Retinal pigment epithelial cell (primary cell): ENCODE measurements around the gene UBE2J1.
"Not testable (repeated sequence)": the region's sequence is repeated elsewhere in the genome, so short reads cannot be mapped to it uniquely, and the experiment has no call there.

ENCODE experiments used
- DNase-seq: peaks from one replicate; pipeline ENCODE4 v3.0.0-alpha.2; 2010; ENCODE audit warnings: low read depth
- H3K4me3 ChIP-seq: 2 replicates; pipeline ENCODE4 v1.5.1; 2011; ENCODE audit warnings: mild to moderate bottlenecking, low read length, control low read depth, moderate library complexity
- TF ChIP-seq, protein P1 (sequence below): conservative IDR thresholded peaks from 2 replicates; pipeline ENCODE4 v1.5.1; 2011; ENCODE audit warnings: low read depth, low read length, control low read depth, inconsistent platforms

The UBE2J1 gene

DNA sequence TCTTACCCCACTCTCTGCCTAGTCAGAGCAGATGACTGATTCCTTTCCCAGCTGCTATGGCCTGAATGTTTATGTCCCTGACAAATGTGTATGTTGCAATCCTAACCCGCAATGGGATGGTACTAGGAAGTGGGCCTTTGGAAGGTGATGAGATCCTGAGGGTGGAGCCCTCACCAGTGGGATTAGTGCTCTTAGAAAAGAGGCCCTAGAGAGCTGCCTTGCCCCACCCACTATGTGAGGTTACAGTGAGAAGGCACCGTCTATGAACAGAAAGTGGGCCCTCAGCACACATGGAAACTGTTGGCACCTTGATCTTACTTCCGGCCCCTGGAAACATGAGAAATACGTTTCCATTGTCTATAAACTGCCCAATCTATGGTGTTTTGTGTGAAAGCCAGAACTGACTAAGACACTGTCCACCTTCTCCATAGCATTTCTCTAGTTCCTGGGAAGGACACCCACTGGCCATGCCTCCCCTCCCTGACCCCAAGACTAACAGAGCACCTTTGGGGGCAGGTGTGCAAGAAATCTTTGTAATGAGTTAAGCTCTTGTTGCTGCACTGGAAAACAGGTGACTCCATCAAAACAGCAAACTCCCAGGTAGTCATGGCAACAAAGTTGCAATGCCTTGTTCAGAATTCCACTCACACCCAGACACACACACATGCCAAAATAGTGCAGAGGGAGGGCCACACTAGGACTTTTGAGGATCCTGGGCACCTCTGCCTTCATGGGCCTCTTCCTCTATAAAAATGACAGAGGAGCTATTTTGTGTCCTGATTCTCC lies 53.6 kb downstream of the UBE2J1 start:
- TF ChIP-seq, protein P1, sequence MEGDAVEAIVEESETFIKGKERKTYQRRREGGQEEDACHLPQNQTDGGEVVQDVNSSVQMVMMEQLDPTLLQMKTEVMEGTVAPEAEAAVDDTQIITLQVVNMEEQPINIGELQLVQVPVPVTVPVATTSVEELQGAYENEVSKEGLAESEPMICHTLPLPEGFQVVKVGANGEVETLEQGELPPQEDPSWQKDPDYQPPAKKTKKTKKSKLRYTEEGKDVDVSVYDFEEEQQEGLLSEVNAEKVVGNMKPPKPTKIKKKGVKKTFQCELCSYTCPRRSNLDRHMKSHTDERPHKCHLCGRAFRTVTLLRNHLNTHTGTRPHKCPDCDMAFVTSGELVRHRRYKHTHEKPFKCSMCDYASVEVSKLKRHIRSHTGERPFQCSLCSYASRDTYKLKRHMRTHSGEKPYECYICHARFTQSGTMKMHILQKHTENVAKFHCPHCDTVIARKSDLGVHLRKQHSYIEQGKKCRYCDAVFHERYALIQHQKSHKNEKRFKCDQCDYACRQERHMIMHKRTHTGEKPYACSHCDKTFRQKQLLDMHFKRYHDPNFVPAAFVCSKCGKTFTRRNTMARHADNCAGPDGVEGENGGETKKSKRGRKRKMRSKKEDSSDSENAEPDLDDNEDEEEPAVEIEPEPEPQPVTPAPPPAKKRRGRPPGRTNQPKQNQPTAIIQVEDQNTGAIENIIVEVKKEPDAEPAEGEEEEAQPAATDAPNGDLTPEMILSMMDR: no peak
- peak; percentile 74 for DNase-seq

DNA sequence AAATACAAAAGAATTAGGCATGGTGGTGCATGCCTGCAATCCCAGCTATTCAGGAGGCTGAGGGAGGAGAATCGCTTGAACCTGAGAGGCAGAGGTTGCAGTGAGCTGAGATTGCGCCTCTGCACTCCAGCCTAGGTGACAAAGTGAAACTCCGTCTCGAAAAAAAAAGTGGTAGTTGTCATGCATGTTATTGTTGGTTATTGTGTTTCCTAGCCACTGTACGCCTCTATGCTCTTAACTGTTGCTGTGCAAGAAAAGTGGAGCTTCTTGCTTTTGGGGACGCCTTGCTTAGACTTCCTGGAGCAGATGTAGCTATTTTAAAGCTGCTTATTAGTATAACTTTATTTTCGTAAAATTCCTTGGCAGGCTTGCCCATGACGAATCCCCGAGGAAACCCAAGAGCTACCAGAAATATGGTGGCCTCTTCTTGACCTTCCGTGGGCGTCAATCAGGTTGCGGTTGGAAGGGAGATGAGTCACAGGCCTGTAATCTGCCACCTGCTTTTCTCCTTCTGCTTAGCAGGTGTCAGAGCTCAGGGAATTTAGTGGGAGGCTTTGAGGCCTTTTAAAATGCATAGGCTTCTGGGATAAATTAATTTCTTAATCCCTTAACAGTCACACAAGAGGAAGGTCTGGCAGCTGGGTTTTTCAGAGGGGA lies 54.7 kb downstream of the UBE2J1 start:
- DNase-seq: peak; percentile 99
- no peak overlapping the region for H3K4me3 ChIP-seq
- TF ChIP-seq, protein P1: no peak

More for the DNA sequence above, 53.6 kb downstream of the UBE2J1 start:
- H3K4me3 ChIP-seq: no peak overlapping the region

DNA sequence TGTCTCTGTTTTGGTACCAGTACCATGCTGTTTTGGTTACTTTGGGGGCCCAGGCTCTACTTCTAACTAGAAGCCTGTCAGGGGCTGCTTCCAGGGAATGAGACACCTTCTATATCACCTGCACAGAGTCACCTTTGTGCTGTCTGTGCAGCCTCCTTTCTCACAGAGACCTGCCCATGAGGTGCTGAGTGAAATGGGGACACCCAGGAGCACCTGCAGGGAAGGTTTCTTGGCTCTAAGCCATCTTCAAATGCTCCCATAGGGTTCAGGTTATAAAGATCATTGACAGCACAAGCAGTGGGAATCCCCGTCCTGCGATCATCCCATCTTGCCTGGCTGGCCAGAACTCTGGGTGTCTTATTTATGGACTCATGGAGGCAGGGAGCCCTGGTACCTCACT lies 56.5 kb downstream of the UBE2J1 start:
- no peak overlapping the region for H3K4me3 ChIP-seq
- TF ChIP-seq, protein P1: no peak
- DNase-seq: no peak

DNA sequence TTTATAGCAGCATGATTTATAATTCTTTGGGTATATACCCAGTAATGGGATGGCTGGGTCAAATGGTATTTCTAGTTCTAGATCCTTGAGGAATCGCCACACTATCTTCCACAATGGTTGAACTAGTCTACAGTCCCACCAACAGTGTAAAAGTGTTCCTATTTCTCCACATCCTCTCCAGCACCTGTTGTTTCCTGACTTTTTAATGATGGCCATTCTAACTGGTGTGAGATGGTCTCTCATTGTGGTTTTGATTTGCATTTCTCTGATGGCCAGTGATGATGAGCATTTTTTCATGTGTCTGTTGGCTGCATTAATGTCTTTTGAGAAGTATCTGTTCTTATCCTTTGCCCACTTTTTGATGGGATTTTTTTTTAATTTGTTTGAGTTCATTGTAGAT lies 57.4 kb downstream of the UBE2J1 start:
- not testable (repeated sequence) for H3K4me3 ChIP-seq, DNase-seq

DNA sequence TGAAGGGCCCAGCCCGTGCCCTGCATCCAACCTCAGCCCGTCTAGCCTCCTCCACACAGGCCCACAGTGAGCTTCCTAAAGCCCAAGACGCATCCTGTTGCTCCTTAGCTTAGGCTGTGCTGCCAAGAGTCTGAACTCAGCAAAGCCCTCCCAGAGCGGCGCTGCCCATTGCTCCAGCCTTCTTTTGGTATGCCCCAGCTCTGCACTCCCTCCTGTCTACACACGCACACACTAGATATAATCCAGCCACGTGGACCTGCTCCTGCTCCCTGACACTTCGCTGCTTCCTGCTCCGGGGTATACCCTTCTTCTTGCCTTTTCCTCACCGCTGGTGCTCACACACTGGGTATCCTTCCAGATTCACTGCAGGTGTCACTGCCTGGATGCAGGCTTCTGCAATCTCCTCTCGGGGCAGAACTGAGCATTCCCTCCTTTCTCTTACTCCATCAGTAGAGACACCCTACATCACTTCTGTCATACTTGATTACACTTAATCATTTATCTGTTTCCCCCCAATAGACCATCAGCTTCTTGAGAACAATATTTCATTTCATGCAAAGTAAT lies 61.2 kb downstream of the UBE2J1 start:
- DNase-seq: no peak
- no peak overlapping the region for H3K4me3 ChIP-seq
- TF ChIP-seq, protein P1: no peak

DNA sequence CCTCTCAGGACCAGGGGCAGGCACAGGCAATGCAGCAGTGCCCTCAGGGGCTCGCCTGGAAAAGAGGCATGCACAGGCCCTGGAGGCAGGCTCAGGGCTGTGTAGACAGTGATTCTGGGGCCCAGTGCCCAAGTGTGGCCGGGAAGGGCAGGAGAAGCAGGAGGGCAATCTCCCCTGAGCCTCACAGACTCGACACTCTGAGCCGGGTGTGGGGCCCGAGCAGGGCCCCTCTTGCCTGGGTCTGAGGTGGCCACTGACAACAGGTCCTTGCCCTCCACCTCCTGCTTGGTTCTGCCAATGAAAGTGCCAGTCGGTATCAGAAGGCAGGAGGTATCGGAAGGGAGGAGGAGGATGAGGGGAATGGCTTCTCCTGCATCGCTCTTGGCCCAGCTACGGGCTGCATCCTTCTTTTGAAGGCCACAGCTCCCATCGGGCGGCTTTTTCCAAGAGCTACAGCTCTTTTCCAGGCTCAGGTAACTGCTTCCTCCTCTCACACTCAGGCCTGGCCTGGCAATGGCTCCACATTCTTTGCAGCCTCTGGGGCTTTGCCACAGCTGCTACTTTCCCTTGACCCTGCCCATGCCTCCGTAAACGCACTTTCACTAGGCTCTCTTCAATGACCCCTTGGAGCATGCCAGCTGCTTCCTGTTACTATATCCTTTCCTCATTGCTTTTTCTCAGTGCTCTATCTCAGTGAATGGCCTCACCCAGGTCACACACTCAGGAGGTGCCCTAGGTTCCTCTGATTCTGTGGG lies 61.9 kb downstream of the UBE2J1 start:
- no peak overlapping the region for H3K4me3 ChIP-seq
- DNase-seq: no peak
- TF ChIP-seq, protein P1: no peak

DNA sequence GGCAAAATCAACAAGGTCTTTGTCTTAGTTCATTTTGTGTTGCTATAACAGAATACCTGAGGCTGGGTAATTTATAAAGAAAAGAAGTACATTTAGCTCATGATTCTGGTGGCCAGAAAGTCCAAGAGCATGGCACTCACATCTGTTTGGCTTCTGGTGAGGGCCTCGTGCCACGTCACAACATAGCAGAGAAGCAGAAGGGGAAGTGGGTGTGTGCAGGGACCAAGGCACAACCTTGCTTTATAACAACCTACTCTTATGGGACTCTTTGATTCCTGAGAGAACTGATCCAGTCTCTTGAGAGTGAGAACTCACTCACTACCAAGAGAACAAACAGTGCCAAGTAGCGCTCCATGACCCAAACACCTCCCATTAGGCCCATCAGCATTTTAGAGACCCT lies 62.8 kb downstream of the UBE2J1 start:
- no peak for DNase-seq
- no peak overlapping the region for H3K4me3 ChIP-seq
- TF ChIP-seq, protein P1: no peak
